GM19452 (cell line): ENCODE measurements around the gene LTB4R2.
A peak's percentile ranks its signal among the peaks of the same experiment; 100 is the strongest.

ENCODE experiments used
- ATAC-seq: cut with Tn5 transposase; IDR thresholded peaks from one replicate; pipeline ENCODE4 v1.9.1; 2021; ENCODE audit not compliant: unreplicated experiment

The LTB4R2 gene

DNA sequence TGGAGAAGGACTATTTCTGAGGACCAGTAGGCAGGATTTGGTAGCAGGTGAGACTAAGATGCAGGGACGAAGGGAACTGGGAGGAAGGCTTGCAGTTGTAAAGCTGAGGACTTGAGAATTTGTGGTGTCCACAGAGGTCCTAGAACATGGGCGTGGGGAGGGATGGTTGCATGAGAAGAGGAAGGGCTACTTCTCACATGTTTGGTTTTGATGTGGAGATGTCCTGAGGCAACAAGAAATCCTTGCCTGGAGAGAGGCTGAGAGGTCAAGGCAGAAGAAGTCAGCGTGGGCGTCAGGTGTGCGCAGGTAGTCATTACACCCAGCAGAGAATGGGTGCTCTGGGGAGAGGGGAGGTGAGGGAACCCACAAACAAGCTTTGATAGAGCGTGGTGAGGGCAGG, 32.9 kb upstream of the LTB4R2 start:
- ATAC-seq = no peak

DNA sequence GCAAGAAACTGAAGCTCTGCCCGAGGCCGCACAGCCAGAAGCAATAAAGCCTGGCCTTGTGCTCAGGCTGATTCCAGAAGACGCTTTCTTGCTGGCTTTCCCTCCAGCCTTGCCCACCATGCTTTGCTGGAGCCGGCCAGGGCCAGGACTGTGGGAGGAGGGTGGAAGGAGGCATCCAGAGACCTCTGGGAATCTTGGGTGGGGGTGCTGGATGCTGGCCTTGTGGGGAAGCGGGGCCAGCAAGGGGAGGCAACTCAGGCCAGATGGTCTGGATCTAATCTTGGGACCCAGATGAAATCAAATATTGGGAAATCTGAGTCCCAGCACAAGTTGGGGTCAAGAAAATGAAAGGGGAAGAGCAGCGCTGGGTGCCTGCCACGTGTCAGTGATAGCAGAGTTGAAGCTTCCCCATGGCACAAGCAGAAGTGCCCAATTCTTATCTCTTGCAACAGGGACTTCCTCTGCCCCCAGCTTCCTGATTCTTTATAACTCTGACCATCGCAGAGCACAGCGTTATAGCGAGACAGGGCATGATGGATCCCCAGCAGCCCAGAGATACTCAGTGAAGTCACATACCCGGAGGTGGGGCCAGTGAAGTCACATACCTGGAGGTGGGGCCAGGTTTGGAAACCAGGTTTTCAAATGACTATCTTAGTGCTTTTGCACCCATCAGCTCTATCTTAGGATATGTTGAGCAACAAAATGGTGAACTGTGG, 32.2 kb upstream of the LTB4R2 start:
- no peak for ATAC-seq

- no peak for ATAC-seq
These were observed 31.5 kb upstream of the LTB4R2 start for GRCh38 chr14:24278424-24278823.

GRCh38 chr14:24279301-24280186, 30.4 kb upstream of the LTB4R2 start:
- ATAC-seq = peak; percentile 57

DNA sequence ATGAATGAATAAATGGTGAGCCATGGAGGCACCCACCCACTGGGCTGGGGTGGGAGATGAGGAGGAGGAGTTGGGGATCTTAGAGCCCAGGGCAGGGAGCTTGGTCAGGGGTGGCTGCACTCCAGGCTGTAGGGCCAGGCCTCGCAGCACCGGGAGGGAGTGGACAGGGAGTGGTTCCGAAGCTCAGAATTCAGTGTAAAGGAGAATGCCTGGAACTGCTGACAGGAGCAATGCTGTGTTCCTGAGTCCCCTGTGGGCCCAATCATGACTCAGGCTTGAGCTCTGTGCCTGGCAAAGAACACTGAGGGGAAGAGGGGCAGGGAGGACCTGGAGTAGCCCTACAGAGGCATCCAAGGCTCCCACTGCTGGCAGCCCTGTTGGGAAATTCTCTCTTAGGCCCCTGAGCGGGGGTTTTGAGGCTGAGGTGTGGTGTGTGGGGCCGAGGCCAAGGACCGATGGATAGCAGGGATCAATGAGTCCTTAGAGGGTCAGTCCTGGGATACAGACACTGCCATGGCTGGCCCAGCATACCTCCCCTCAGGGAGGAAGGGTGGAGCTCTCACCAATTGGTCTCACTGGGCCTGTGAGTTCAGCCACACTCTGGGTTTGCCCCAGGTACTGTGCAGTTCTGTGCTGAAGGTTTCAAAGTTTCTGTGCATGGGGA, 29.0 kb upstream of the LTB4R2 start:
- no peak for ATAC-seq

DNA sequence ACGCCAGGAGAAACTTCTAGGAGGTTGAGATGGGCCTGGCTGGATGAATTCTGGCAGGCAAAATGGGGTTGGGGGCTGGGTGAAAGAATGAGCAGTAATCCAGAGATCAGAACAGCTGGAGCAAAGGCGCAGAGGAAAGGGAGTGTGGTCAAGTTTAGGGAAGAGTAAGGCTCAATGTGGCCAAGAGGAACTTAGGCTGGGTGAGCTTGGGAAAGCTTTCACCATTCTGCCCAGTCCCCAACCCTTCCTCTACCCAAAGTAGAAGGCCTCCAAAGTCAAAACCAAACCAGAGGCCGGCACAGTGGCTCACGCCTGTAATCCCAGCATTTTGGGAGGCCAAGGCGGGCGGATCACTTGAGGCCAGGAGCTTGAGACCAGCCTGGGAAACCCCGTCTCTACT, 28.3 kb upstream of the LTB4R2 start:
- no peak for ATAC-seq

DNA sequence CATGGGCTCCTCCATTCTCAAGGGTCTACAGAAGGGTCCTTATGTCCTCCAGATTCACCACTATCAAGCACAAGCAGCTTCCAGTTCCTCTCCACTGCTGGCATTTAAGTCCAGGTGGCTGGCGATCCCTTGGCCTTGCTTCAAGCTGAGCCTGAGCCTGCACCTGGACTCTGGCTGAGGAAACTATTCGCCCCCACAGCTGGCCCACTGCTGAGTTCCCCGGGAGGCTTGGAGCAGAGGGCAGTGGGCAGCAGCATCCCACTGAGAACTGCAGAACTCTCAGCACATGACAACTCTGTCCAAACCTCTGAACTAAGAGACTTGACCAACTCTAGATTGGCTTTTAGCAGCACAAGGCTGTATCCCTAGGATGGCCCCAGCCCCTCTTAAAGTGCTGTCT, 27.2 kb upstream of the LTB4R2 start:
- no peak for ATAC-seq

GRCh38 chr14:24283796-24284460, 26.0 kb upstream of the LTB4R2 start:
- no peak for ATAC-seq

DNA sequence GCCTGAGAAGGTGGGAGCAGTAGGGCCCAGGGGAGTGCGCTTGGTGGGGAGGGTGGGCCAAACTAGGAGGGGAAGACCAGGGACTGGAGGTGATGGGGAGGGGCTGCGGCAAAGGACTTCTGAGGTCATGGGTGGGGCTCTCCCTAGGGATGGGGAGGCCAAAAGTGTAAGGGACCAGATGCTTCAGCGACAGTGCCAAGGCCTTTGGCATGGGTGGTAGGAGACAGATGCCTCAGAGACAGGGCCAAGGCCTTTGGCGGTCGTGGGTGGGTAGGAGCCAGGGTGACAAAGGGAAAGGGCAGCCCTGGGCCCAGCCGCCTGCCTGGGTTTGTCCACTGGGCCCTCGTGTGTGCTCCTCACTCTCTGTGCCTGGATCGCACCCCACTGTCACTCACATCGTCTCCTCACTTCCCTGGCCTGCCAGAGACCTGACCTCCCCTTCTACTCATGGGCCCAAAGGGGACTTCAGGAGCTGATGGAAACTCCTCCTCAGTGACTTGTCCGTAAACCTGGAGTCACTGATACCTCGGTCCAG, 25.4 kb upstream of the LTB4R2 start:
- ATAC-seq = no peak

DNA sequence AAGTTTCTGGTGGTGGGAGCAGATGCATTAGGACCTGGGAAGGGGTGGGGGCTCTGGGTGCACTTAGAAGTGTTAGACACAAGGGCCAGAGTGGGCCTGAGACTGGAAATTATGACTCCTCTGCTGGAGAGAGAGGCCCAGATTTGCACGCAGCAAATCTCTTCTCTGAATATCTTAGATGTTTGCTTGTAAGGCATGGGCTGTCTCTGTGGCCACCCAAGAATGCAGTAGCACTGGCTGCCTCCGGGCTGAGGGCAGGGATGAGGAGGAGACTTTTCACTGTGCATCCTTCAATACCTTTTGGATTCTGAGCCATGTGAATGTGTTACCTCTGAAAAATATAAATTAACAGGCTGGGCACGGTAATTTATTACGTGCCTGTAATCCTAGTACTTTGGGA, 24.6 kb upstream of the LTB4R2 start:
- no peak for ATAC-seq

GRCh38 chr14:24286996-24287395, 22.9 kb upstream of the LTB4R2 start:
- ATAC-seq = no peak

DNA sequence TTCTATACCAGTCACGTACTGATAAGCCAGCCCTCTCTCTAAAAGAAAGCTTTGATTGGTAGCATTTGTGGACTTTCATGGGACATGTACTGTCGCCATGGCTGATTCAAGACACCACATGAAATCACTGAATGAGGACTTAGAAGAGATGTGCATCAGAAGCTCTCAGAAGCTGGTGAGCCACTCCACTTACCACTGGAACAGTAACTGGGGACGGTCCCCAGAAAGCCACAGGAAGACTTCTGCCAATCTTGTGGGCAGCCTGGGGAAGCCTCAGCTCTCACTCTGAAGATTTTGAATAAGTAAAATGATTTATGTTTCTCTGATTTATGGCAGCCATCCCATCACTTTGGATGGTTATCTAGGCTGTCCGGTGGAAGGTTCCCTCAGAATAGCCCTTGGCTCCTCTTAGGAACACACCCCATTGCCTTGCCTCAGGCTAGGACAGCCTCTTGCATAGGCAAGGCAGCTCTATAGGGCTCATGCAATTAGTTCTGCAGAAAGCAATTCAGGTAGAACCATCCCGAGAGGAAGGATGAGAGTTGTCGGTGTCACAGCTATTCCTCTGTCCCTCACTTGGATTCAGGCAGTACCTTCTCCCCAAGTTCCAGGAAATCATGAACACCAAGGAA, 20.2 kb upstream of the LTB4R2 start:
- peak; percentile 78 for ATAC-seq

DNA sequence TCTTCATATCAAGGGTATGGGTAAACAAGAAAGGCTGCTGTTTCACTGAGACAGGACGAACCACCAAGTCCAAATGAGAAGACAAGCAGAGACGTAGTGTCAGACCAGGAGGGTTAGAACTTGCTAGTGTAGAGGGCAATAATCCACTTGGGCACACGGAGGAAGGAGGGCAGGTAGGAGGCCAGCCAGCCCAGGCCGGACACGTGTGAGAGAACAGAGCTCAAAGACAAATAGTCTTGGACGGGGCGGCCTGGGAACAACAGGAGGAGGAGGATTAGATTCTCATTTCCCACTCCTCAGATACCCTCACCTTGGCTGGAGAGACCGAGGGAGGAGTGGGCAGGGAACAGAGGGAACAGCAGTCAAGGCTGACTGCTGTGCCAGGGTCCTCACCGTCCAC, 19.2 kb upstream of the LTB4R2 start:
- ATAC-seq = no peak

DNA sequence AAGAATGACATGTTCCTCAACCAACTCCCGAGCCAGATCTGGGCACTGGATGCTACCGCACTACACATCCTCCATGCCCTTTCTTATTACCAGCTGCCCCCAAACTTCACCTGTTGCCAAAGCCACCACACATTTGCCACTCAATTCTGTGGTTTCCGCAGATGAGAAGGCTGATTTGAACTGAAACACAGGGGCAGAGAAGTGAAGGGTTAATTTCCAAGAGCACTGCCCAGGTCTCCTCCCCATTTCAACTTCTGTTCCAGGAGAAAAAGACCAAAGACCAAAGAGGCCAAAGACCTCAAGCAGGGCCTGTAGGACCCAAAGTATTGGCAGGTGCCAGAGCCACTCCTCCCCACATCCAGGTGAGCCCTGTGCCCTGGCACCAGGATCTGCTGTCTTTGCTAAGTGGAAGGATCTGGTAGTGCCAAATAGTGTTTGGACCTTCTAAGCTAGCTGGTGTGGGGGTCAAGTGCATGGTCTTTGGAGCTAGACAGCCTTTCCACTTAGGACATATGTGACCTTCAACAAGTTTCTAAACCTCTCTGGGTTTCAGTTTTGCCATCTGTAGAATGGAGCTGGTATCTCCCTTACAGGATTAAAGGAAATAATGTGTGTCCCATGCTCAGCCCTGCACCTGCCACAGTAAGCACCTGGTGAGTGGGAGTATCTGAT, 18.4 kb upstream of the LTB4R2 start:
- no peak for ATAC-seq

GRCh38 chr14:24292118-24292807, 17.7 kb upstream of the LTB4R2 start:
- ATAC-seq = no peak

GRCh38 chr14:24293525-24293924, 16.4 kb upstream of the LTB4R2 start:
- ATAC-seq = no peak

- ATAC-seq = peak; percentile 55
These were observed 13.4 kb upstream of the LTB4R2 start for GRCh38 chr14:24296341-24297157.

DNA sequence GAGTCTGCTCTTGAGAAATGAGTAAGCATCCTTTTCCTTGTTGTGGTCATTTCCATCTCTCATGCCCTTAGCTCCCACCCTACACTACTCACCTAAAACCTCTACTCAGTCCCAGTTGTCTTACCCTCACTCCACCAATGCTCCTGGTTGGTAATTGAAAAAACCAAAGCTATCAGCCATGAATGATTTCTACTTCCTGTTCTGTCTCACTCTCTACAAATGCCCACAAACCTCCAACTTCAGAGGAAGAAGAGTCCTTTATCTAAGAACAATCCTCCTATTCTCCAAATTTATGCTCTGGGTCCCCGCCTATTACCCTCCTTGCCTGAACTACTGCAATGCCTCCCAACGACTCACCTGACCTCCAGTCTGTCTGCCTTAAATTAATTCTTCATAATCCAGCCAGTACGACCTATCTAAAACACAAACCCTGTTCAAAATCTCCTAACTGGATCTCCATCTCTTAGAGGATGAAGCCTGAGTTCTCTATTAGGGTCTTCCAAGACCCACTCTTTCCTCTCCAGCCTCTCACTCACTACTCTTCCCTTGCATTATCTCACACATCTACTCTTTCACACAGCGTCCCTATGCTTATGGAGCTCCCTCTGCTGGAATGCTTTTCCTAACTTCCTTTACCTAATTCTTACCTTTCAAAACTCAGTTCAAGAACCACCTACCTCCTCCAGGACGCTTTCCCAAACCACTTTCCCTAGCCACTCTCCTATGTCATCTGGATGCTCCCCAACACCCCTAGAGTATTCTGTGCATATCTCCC, 12.6 kb upstream of the LTB4R2 start:
- peak; percentile 36 for ATAC-seq
